ENCODE measurements around the gene PITX1. TPM values are rescaled to one million over a fixed set of nuclear protein-coding genes. Genes with fewer than 3 reads are reported as not detected.

The PITX1 gene
- total RNA-seq, 4 donors from 2014 or later: 3.5 TPM; not detected in 3

DNA sequence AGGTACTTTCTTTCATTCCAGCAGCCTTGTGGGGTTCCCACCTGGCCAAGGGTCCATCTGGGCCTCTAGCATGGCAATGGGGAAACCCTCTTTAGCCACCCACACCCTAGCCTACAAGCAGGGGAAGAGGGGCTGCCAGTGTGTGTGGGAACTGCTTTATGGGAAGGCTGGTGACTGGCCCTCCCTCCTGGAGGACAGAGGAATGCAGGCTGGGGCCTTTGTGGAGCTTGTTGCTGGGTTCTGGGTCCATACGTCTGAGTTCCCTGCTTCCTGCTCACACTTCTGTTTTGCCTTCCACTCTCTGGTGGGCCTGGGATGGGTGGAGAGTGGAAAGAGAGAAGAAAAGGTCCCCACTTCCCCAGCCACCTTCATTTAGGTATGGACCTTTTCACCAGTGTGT, 14.9 kb upstream of the PITX1 start:
- TF ChIP-seq, protein P1, sequence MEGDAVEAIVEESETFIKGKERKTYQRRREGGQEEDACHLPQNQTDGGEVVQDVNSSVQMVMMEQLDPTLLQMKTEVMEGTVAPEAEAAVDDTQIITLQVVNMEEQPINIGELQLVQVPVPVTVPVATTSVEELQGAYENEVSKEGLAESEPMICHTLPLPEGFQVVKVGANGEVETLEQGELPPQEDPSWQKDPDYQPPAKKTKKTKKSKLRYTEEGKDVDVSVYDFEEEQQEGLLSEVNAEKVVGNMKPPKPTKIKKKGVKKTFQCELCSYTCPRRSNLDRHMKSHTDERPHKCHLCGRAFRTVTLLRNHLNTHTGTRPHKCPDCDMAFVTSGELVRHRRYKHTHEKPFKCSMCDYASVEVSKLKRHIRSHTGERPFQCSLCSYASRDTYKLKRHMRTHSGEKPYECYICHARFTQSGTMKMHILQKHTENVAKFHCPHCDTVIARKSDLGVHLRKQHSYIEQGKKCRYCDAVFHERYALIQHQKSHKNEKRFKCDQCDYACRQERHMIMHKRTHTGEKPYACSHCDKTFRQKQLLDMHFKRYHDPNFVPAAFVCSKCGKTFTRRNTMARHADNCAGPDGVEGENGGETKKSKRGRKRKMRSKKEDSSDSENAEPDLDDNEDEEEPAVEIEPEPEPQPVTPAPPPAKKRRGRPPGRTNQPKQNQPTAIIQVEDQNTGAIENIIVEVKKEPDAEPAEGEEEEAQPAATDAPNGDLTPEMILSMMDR (IDR thresholded peaks at IDR 0.05; ENCODE audit: low read depth): no peak

GRCh38 chr5:135048286-135048685, 14.3 kb upstream of the PITX1 start:
- TF ChIP-seq, protein P1 (IDR thresholded peaks at IDR 0.05; ENCODE audit: low read depth): no peak

DNA sequence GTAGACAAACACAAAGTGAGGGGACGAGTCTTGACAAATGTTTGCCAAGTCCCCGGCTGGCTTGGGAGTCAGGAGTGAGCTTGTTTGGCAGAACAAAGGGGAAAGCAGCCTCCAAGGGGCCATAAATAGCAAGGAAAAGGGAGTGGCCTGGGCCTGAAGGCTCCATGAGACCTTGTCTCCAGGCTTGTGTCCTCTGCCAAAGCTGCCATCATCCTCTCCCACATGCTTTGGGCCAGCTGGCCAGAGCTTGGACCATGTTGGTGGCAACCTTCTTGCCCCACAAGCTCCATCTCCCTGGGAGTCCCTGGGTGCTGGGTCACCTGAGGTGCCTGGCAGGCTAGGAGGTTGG, 13.3 kb upstream of the PITX1 start:
- TF ChIP-seq, protein P1 (IDR thresholded peaks at IDR 0.05; ENCODE audit: low read depth): no peak

DNA sequence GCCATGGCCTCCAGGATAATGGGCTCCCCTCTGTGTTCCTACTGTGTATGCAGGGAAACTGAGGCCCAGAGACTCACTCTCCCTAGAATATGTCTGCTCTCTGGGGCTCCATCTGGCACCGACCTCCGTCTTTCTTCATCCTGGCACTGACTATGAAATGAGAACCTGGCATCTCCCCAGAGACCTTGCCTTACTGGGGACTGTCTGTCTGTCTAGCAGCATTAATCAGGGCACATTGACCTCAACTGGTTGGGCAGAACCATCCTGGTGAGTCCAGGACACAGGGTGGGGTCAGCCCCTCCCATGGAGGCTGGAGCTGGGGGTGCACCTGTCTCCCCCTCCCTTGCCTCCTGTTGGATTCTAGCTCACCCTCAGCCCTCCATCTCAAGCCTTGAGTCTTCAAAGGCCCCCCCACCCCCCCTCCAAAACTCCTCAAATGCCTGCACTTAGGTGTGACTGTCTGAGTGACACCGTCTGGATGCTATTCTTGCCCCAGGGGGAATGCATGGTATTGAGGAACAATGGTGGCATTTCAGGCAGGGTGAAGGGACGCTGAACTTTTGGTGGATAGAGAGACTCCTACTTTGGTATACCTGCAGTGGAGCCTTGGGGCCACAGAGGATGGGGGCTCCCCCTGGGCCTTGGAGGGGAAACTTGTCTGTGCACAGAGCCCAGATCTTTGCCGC, 12.8 kb upstream of the PITX1 start:
- TF ChIP-seq, protein P1 (IDR thresholded peaks at IDR 0.05; ENCODE audit: low read depth): no peak

DNA sequence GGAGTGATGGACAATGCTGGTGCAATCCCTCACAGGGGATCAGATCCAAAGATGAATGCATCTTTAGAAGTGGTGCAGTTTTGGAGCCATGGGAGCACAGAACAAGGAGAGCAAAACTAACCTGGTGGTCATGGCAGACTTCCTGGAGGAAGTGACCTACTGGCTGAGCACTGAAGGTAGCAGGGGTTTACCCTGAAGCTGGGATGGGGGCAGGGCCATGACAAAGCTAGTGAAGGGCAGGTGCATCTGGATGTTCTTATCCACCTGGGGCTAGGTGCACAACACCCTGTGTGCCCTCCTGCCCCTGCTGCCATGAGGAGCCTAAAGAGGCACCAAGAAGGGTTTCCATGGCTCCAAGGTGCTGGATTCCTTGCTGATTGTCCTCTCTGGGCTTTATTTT, 11.5 kb upstream of the PITX1 start:
- TF ChIP-seq, protein P1 (IDR thresholded peaks at IDR 0.05; ENCODE audit: low read depth): no peak

- TF ChIP-seq, protein P1 (IDR thresholded peaks at IDR 0.05; ENCODE audit: low read depth): no peak
These were observed 8.6 kb upstream of the PITX1 start for GRCh38 chr5:135042595-135042994.

DNA sequence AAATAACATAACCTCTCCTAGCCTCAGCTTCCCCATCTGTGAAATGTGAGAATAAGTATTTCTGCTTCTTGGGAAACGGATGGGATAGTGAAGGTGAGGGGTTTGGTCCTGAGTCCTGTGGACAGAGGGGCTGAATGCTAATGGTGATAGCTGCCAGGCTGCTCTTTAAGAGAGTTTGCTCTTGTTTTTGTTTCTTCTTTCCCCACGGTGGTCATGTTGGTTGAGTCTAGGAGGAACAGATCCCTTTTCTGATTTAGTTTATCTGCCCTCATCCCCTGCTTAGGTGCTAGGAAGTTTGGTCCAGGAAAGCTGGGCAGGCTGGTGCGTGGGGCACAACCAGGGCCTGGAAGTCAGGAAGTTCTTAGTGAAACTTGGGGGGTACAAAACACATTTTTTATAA, 7.7 kb upstream of the PITX1 start:
- TF ChIP-seq, protein P1 (IDR thresholded peaks at IDR 0.05; ENCODE audit: low read depth): no peak

Data from subcutaneous adipose tissue (tissue), 4 donors.